Measurements from ENCODE around the gene ITIH5. TPM values are rescaled to one million over a fixed set of nuclear protein-coding genes. Genes with fewer than 3 reads are reported as not detected.

The ITIH5 gene
- polyA plus RNA-seq, 1 donor from 2014 or later = 0.28 TPM

DNA sequence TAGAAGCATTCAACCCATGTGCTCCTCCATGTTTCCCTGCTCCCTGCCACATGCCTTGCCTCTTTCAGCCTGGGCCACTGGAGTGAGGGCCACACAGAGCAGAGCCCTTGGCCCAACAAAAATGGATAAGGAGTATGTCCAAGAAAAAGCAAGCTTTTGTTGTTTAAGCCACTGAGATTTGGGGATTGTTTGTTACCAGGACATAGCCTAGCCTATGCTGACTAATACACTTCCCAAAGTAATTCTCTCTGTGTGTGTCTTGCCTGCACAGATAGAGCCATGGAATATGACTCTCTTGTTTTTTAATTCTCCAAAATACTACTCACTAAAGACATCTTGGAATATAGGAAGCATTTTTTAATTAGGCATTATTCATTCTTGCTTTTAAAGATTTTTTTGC lies 22.8 kb upstream of the ITIH5 start:
- Histone ChIP-seq H3K4me3 (ENCODE audit: low read length) (no peak overlapping the region), H3K36me3 (ENCODE audit: insufficient read depth, low read length) (no peaks in the 10 kb centered on the region), H3K9me3 (ENCODE audit: low read length) (peaks cover 10% of the 10 kb centered on the region), H3K79me2 (replicated peaks; ENCODE audit: insufficient read depth, low read length) (no peaks in the 10 kb centered on the region), H3K9me2 (ENCODE audit: insufficient read depth, low read length) (no peaks in the 10 kb centered on the region), H3F3A (ENCODE audit: insufficient read depth, low read length, poor library complexity, severe bottlenecking) (no peaks in the 10 kb centered on the region), H4K20me1 (ENCODE audit: insufficient read depth) (no peaks in the 10 kb centered on the region), H2AFZ (ENCODE audit: low read depth, low read length) (no peak overlapping the region), H3K4me2 (ENCODE audit: low read length) (no peak overlapping the region), H3K9ac (ENCODE audit: low read length) (no peak overlapping the region), H3K27me3 (ENCODE audit: insufficient read depth, low read depth, low read length) (no peaks in the 10 kb centered on the region), H3K27ac (ENCODE audit: low read length) (no peak overlapping the region)
- TF ChIP-seq SMC3 (conservative IDR thresholded peaks at IDR 0.05; ENCODE audit: poor library complexity) (no peak), EP300 (conservative IDR thresholded peaks at IDR 0.05; ENCODE audit: poor library complexity, severe bottlenecking) (no peak), POLR2AphosphoS5 (IDR thresholded peaks at IDR 0.05) (no peak), EZH2 (IDR thresholded peaks at IDR 0.05; ENCODE audit: borderline replicate concordance, insufficient read depth, low read length, poor library complexity, severe bottlenecking) (no peak), TAF1 (IDR thresholded peaks at IDR 0.05; ENCODE audit: low read depth) (no peak), RAD21 (conservative IDR thresholded peaks at IDR 0.05) (no peak), REST (IDR thresholded peaks at IDR 0.05; ENCODE audit: borderline replicate concordance) (no peak)
- TF ChIP-seq, protein P1, sequence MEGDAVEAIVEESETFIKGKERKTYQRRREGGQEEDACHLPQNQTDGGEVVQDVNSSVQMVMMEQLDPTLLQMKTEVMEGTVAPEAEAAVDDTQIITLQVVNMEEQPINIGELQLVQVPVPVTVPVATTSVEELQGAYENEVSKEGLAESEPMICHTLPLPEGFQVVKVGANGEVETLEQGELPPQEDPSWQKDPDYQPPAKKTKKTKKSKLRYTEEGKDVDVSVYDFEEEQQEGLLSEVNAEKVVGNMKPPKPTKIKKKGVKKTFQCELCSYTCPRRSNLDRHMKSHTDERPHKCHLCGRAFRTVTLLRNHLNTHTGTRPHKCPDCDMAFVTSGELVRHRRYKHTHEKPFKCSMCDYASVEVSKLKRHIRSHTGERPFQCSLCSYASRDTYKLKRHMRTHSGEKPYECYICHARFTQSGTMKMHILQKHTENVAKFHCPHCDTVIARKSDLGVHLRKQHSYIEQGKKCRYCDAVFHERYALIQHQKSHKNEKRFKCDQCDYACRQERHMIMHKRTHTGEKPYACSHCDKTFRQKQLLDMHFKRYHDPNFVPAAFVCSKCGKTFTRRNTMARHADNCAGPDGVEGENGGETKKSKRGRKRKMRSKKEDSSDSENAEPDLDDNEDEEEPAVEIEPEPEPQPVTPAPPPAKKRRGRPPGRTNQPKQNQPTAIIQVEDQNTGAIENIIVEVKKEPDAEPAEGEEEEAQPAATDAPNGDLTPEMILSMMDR (IDR thresholded peaks at IDR 0.05; ENCODE audit: poor library complexity, severe bottlenecking) = no peak

- H3K79me2 ChIP-seq (replicated peaks; ENCODE audit: insufficient read depth, low read length) = no peaks in the 10 kb centered on the region
- H3K4me3 ChIP-seq (ENCODE audit: low read length) = no peak overlapping the region
- no peaks in the 10 kb centered on the region for H3K36me3 ChIP-seq (ENCODE audit: insufficient read depth, low read length)
- no peaks in the 10 kb centered on the region for H3K9me2 ChIP-seq (ENCODE audit: insufficient read depth, low read length)
- TF ChIP-seq SMC3 (conservative IDR thresholded peaks at IDR 0.05; ENCODE audit: poor library complexity) (peak; percentile 89), RAD21 (conservative IDR thresholded peaks at IDR 0.05) (peak; percentile 83), POLR2AphosphoS5 (IDR thresholded peaks at IDR 0.05) (no peak)
- TF ChIP-seq, protein P1 (IDR thresholded peaks at IDR 0.05; ENCODE audit: poor library complexity, severe bottlenecking) = peak; percentile 96
- H3K9me3 ChIP-seq (ENCODE audit: low read length) = peaks cover 10% of the 10 kb centered on the region
- no peaks in the 10 kb centered on the region for H4K20me1 ChIP-seq (ENCODE audit: insufficient read depth)
- H2AFZ ChIP-seq (ENCODE audit: low read depth, low read length) = no peak overlapping the region
- H3F3A ChIP-seq (ENCODE audit: insufficient read depth, low read length, poor library complexity, severe bottlenecking) = no peaks in the 10 kb centered on the region
- no peak overlapping the region for H3K9ac ChIP-seq (ENCODE audit: low read length)
- no peaks in the 10 kb centered on the region for H3K27me3 ChIP-seq (ENCODE audit: insufficient read depth, low read depth, low read length)
- no peak overlapping the region for H3K4me2 ChIP-seq (ENCODE audit: low read length)
- H3K27ac ChIP-seq (ENCODE audit: low read length) = no peak overlapping the region
Observed at GRCh38 chr10:7687228-7687907, 20.6 kb upstream of the ITIH5 start.
